HG03565 (cell line): ENCODE data around the gene RAB43.
"Not testable (repeated sequence)": the region's sequence is repeated elsewhere in the genome, so short reads cannot be mapped to it uniquely, and the experiment has no call there.

Experiments
- ATAC-seq: cut with Tn5 transposase; IDR thresholded peaks from one replicate; pipeline ENCODE4 v1.9.1; 2021; ENCODE audit warnings: mild to moderate bottlenecking, moderate library complexity; ENCODE audit not compliant: unreplicated experiment

Gene RAB43

DNA sequence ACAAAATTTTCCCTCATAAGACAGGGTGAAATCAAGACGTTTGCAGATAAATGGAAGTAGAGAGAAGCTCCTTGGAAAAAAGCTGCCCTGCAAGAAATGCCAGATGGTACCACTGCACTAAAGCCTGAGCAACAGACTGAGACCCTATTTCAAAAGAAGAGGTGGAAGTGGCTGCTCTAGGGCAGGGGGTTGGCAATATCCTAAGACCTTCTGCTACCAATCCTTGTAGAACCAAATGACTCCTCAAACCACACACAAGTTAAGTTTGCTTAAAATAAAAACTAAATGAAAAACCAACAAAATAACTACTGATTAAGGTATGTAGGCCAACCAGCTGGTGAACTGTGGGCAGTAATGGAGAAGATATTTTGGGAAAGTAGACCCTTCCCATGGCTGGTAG lies 21.3 kb downstream of the RAB43 start:
- ATAC-seq = no peak

DNA sequence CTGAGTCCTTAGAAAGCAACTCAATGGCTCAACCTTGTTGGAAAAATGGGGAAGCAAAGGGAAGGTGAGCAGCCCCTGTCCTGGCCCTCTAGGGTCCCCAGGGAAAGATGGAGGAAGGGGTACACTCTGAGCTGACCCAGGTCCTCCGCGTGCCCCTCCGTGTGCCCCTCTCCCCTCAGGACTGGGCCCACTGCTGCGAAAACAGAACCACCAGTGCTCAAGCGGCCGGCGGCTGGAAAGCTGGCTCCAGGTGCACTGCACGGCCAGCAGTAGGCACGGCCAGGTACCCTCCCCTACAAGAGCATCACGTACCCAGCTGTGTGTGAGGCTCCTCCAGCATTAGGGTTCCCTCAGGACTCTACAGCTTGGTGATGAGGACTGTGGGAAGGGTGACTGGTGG lies 26.3 kb downstream of the RAB43 start:
- no peak for ATAC-seq

DNA sequence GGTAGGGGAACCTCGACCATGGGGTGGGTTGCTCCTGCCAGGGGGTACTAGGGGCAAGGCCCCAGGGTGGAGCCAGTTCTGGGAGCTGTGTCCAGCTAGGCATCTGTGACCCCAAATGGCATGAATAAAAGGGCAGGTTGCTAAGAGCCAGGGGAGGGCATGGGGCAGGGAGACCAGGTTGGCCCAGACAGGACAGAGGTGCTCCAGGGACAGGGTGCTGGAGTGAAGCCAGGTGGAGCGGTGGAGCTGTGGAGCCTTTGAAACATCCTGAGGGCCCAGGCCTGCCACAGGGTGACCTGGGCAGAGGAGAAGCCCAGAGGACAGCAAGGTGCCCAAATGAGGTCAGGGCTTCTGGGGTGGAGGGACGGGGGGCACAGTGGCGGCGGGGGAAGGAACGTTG lies 33.3 kb downstream of the RAB43 start:
- not testable (repeated sequence) for ATAC-seq

DNA sequence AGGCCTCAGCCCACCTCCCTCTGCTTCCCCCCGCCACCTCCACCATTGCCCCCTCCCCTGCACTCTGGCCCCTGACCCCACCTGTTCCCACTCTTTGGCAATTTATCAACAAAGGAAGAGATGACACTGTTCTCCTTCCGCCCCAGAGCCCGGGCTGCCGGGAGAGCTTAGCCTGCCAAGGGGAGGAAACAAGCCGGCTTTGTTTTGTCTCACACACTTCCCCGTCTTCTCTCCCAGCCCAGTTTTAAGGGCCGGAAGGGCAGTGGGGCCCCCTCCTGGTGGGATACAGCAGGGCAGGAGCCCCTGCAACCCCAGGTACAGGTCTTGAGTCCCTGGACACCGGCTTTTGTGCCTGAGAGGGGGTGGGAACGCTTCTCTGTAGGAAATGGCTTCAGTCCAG lies 33.7 kb downstream of the RAB43 start:
- not testable (repeated sequence) for ATAC-seq

DNA sequence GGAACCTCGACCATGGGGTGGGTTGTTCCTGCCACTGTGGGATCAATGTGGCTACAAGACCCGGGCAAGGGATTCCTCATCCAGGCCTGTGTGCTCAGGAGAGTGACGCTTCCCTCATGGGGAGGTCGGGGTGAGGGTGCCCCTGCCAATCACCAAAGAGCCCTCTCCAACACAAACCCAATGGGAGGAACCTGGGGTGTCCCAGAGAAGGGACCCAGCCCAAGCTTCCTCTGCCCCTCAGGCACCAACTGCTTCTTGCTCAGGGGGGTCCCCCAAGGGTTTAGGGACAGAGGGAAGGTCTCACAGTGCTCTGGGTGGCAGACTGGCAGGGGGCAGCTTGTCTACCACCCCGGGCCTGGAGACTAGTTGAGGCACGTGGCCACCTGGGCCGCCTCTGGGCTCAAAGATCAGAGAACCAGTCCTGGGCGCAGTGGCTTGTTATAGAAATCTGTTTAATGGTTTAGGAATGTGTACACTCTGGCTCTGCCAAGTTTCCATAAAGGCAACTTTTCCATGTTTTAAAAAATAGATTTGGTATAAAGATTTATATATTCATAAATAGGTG lies 34.4 kb downstream of the RAB43 start:
- ATAC-seq = no peak

DNA sequence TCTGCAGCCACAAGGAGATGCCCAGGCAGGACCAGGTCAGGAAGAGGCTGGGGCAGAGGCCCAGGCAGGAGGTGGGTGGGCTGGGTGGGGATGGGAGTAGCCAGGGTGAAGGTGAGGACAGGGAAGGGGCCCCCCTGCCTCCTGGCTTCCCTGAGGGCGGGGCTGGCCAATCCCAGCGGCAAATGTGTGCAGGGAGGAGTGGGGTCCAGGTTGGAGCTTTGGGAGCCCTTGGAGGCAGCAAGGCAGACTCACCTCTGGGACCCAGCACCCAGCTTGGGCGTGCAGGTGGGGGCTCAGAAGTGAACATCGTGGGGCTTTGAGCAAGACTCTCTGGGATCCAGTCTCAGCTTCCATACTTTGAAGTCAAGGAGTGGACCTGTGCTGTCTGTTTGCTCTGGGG lies 35.8 kb downstream of the RAB43 start:
- no peak for ATAC-seq

DNA sequence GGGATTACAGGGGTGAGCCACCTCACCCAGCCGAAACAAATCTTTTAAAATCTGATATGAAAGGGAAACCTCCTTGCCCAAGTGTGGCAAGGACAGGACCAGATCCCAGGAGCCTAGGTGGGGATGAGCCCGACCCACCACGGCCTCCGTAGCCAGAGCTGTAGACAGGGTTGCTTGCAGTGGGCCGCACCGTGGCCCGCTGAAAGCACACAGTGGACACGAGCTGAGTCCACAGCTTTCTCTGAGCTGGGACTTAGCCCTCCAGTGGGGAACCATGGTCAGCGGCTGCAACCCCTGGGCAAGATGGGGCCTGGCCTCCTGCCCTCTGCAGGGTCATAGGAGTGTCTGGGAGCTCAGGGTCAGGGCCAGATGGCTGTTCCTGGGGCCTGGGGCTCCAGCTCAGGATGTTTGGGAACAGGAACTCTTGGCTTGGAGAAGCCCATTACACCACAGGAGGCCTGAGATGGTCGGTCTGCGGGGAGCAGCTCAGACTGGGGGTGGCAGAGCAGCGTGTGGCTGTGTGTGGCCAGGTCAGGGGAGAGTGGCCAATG lies 36.4 kb downstream of the RAB43 start:
- no peak for ATAC-seq

DNA sequence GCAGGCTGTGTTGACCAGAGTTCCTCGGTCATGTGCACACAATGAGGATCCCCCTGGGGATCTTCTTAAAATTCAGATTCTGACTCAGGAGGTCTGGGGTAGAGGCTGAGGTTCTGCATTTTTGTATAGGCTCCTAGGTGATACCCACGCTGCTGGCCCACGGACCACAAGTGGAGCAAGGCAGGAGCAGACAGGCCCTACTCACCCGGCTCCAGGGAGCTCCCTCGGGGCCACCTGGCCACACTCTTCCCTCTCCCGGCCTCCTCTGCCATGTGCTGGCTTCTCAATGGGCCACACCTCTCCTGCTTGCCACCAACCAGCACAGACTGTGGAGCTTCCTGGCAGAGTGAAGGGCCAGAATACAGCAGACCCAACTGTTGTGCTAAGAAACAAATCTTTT lies 37.1 kb downstream of the RAB43 start:
- no peak for ATAC-seq

DNA sequence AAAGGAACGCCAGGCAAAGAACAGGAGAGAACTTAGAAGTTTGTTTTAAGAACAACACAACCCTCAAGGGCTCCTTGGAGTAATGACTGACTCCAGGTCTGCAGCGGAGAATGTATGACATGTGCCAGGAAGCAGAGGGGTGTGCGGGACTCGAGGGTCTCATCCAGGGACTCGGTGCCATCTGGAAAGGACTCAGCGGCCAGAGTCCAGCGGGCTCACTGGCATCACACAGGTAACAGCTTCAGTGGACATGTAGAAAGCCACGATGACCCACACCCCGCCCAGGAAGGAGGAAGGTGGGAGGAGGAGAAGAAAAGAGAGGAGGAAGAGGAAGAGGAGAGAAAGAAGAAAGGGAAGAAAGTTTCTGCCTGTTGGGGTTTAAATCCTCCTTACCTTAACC lies 39.6 kb downstream of the RAB43 start:
- no peak for ATAC-seq

DNA sequence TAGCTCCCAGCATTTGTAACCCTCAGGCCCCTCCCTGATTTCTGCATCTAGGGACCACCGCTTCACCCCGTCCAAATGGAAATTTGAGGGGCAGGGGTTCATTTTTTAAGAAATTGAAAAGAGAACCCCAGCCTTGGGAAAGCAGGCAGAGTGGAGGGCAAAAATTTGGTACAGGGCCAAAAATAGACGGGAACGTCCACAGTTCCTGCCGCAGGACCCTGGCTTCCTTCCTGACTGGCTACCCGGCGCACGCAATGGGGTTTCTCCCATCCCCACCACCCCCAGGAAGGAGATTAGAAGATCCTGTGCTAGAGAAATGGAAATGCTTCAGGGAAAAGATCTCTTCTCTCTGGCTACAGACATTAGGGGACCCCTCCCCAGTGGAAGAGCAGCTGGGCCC lies 40.1 kb downstream of the RAB43 start:
- no peak for ATAC-seq

DNA sequence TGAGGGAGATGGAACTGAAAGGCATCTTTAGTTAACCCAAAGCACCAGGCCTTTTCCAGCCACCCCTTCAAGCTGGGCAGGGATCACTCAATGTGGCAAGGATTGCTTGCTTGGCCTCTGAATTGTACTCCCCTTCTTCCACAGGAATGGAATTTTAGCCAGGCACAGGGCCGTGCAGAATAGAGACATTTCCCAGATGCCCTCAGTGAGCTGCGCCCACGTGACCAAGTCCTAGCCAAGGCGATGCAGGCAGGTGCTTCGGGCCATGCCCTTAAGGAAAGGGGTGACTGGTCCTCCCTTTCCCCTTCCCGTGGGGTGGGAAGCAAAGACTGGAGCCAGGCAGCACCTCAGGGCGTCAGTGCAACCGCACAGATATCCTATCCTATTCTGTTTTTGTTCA lies 43.1 kb downstream of the RAB43 start:
- ATAC-seq = no peak

DNA sequence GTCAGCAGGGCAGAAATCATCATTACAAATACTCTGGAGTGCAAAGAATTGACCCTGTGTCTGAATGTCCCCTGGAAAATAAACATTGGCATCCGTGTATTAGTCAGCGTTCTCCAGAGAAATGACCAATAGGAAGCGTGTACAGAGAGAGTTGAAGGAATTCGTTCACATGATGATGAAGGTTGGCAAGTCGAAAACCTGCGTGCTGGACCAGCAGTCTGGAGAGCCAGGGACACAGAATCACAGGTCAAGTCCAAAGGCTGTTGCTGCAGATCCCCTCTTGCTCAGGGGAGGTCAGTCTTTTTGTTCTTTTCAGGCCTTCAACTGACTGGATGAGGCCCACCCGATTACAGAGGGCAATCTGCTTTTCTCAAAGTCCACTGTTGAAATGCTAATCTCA lies 44.4 kb downstream of the RAB43 start:
- ATAC-seq = no peak

DNA sequence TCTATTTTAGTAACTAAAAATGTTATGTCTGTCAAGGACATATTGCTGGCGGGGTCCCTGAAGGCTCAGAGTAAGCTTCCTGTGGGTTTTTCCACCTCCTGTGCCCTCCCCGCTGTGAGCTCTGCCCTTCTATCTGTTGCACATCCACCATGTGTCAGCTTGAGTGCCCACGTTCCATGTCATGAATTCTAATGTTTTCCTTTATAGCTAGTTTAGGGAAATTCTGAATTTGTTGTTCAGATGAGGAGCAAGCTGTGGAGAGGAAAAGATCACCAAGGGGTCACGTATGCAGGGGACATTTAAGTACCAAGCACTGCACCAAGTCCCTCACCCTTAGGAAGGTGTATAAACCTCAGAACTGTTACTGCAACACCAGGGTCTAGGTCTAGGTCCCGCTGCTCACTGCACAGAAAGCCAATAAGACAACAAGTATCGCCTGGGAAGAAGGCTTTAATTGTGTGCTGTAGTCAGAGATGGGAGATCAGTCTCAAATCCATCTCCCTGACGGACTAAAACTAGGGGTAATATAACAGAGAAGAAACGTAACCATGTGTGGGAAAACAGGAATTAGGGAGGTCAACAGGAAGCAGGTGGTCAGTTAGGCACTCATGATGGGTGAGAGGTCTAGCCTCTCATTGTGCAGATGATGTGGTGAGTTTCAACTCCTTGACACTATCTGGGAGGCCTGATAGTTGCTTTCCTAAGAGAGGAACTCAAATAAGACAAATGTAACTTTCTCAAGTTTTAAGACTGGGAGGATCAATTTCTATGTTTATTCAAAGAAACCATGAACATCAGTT lies 51.3 kb downstream of the RAB43 start:
- no peak for ATAC-seq

DNA sequence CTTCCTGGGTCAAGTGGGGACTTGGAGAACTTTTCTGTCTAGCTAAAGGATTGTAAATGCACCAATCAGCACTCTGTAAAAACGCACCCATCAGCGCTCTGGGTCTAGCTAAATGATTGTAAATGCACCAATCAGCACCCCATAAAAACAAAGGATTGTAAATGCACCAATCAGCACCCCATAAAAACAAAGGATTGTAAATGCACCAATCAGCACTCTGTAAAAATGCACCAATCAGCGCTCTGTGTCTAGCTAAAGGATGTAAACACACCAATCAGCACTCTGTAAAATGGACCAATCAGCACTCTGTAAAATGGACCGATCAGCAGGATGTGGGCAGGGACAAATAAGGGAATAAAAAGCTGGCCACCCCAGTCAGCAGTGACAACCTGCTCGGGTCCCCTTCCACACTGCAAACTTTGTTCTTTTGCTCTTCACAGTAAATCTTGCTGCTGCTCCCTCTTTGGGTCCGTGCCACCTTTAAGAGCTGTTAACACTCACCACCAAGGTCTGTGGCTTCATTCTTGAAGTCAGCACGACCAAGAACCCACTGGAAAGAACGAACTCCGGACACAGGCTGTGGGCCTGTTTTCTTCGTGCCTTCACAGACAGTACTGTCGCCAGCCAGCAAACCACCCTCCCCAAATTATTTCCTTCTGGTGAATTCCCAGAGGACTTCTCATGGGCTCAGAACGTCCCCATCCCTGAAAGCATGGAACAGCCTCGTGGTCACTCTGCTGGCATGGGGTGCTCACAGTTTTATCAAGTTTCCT lies 52.1 kb downstream of the RAB43 start:
- not testable (repeated sequence) for ATAC-seq

DNA sequence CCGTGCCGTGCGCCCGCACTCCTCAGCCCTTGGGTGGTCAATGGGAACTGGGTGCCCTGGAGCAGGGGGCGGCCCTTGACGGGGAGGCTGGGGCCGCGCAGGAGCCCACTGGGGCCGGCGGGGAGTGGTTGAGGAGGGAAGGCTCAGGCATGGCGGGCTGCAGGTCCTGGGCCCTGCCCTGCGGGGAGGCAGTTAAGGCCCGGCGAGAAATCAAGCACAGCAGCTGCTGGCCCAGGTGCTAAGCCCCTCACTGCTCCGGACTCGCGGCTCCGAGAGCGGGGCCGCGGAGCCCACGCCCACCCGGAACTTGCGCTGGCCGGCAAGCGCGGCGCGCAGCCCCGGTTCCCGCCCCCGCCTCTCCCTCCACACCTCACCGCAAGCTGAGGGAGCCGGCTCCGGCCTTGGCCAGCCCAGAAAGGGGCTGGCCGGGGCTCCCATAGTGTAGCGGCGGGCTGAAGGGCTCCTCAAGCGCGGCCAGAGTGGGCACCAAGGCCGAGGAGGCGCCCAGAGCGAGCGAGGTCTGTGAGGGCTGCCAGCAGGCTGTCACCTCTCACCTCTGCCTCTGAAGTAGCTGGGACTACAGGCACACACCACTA lies 53.2 kb downstream of the RAB43 start:
- no peak for ATAC-seq

DNA sequence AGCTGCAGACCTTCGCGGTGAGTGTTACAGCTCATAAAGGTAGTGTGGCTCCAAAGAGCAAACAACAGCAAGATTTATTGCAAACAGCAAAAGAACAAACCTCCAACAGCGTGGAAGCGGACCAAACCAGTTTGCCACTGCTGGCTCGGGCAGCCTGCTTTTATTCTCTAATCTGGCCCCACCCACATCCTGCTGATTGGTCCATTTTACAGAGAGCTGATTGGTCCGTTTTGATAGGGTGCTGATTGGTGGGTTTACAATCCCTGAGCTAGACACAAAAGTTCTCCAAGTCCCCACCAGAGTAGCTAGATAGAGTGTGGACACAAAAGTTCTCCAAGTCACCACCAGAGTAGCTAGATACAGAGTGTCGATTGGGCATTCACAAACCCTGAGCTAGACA lies 53.9 kb downstream of the RAB43 start:
- not testable (repeated sequence) for ATAC-seq

DNA sequence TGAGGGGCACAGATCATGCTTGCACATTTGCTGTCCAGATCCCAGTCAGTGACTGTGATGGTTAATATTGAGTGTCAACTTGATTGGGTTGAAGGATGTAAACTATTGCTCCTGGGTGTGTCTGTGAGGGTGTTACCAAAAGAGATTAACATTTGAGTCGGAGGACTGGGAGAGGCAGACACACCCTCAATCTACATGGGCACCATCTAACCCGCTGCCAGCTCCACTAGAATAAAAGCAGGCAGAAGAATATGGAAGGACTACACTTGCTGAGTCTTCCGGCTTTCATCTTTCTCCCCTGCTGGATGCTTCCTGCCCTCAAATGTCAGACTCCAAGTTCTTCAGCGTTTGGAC lies 55.9 kb downstream of the RAB43 start:
- ATAC-seq = no peak

DNA sequence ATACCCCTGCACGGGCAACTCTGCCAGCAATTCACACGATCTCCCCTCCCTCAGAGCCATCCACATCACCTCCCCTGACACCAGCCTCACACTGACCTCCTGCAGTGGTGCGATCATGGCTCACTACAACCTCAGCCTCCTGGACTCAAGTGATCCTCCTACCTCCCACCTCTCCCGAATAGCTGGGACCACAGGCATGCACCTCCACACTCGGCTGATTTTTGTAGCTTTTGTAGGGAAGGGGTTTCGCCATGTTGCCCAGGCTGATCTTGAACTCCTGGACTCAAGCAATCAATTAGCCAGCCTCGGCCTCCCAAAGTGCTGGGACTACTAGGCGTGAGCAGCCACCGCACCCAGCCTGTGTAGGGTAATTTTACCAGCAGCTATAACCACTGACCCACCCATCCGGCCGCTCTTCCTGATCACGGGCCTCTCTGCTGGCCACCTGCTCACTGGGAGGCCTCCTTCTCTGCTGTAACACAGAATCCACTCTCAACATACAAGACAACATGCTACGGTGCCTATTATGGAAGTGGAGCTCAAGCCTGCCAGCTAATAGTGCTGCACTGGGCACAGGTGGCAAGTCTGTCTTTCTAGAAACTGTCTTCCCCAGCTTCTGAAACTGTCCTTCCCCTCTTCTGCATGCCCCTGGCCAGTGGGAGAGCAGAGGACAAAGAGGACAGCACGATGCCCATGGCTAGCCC lies 56.4 kb downstream of the RAB43 start:
- no peak for ATAC-seq

DNA sequence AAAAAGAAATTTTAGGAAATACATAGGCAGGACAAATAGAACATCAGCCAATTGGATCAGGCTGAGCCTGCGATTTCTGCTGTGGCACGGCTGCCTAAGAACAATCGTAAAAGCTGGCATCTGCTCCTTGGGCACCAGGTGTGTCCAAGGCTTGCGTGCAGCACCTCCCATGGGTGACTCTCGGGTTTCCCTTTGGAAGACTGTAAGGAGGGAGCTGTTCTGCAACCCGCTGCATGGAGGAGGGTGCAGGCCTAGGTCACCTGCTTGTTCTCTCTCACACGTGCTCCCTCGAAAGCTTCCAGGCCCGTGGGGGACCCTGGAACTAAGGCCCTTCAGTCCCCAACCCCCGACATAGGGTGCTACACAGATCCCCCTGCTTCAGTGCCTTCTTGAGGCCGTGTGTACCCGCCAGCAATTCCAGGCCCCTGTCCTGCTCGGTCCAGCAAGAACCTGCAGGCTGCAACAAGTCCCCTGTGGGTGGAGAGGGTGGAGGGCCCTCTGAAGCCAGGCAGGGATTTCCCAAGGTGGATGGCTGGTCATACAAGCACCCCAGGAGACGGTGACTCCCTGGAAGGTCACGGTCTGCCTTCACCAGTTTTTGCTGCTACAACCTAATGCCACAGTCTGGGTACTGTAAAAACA lies 57.6 kb downstream of the RAB43 start:
- no peak for ATAC-seq

DNA sequence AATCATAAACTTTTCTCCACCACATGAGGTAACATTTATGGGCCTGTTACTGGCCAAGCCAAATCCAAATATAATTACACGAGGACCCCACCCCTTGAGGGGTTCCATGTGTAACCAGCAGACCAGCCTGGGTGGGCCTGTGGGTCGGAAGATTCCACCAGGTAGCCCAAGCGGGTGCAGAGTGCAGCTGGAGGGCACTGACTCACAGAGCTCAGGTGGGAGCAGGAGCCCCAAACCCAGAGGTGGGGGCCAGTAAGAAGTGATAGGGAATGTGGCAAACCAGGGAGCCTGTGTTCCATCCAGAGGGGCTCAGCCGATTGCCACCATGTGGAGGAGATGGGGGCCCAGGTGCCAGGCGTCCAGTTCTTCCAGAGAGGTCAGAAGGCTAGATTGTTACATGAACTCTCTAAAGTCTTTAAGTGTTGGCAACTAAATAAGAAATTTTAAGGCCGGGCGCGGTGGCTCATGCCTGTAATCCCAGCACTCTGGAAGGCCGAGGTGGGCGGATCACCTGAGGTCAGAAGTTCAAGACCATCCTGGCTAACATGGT lies 58.4 kb downstream of the RAB43 start:
- ATAC-seq = no peak
